ENCODE data around the gene LCN12.

GRCh38 chr9:136977223-136977622 lies 25.1 kb downstream of the LCN12 start, which contains the start of gene PTGDS:
- TF ChIP-seq CTCF (IDR thresholded peaks at IDR 0.05) = peak in 1 of 3 experiments; percentile 18
- TF ChIP-seq POLR2A (IDR thresholded peaks at IDR 0.05) = peak; percentile 46
